Measurements from ENCODE around the gene PRKD1. TPM values are rescaled to one million over a fixed set of nuclear protein-coding genes. Genes with fewer than 3 reads are reported as not detected.

The PRKD1 gene
- total RNA-seq, 1 experiment from 2014 or later: 1.2 TPM

DNA sequence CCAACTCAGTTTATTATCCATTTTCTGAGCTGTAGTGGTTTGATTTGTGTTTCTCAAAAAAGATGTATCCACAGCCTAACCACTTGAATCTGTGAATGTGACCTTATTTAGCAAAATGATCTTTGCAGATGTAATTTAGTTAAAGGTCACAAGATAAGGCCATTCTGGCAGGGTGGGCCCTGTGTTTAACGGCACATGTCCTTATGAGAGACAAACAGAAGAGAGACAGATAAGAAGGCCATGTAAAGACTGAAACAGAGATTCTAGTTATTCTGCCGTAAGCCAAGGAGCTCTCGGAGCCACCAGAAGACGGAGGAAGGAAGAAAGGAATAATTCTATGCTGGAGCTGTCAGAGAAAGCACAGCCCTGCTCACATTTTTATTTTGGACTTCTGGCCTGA lies 374.2 kb downstream of the PRKD1 start:
- Histone ChIP-seq H2AFZ (ENCODE audit: low read length) (no peak overlapping the region), H3K27me3 (ENCODE audit: low read length) (peaks cover 12% of the 10 kb centered on the region; the same call in 1 of the 2 replicates), H3K9ac (ENCODE audit: low read length) (no peak overlapping the region), H3K9me3 (ENCODE audit: low read length) (no peaks in the 10 kb centered on the region), H3K79me2 (ENCODE audit: low read length) (no peaks in the 10 kb centered on the region), H3K27ac (ENCODE audit: low read length) (no peak overlapping the region), H3F3A (ENCODE audit: low read length, unreplicated experiment) (no peaks in the 10 kb centered on the region), H3K4me1 (ENCODE audit: insufficient read depth, low read length) (no peaks in the 10 kb centered on the region), H3K36me3 (ENCODE audit: low read depth, low read length) (no peaks in the 10 kb centered on the region), H3K9me2 (replicated peaks; ENCODE audit: low read length) (no peaks in the 10 kb centered on the region), H3K4me2 (ENCODE audit: low read length) (no peak overlapping the region), H4K20me1 (ENCODE audit: low read length) (no peaks in the 10 kb centered on the region), H3K4me3 (ENCODE audit: low read length) (no peak overlapping the region)
- intact Hi-C loops (cut with micrococcal nuclease): no loop called here
- no peak for TF ChIP-seq EZH2phosphoT487 (IDR thresholded peaks at IDR 0.05; ENCODE audit: borderline replicate concordance, low read length)
- no peak for TF ChIP-seq EZH2 (IDR thresholded peaks at IDR 0.05; ENCODE audit: low read length, unreplicated experiment)
- TF ChIP-seq, protein P1, sequence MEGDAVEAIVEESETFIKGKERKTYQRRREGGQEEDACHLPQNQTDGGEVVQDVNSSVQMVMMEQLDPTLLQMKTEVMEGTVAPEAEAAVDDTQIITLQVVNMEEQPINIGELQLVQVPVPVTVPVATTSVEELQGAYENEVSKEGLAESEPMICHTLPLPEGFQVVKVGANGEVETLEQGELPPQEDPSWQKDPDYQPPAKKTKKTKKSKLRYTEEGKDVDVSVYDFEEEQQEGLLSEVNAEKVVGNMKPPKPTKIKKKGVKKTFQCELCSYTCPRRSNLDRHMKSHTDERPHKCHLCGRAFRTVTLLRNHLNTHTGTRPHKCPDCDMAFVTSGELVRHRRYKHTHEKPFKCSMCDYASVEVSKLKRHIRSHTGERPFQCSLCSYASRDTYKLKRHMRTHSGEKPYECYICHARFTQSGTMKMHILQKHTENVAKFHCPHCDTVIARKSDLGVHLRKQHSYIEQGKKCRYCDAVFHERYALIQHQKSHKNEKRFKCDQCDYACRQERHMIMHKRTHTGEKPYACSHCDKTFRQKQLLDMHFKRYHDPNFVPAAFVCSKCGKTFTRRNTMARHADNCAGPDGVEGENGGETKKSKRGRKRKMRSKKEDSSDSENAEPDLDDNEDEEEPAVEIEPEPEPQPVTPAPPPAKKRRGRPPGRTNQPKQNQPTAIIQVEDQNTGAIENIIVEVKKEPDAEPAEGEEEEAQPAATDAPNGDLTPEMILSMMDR (conservative IDR thresholded peaks at IDR 0.05; ENCODE audit: low read depth, low read length): no peak
- DNase-seq (no peak), ATAC-seq (no peak)
- POLR2A ChIA-PET (ENCODE audit: unreplicated experiment): no interaction called here
- no TSS peak for BruUV-seq (replicated peaks)
- CTCF ChIA-PET: no interaction called here

GRCh38 chr14:29548948-29549370 lies 378.7 kb downstream of the PRKD1 start:
- H3K4me1 ChIP-seq (ENCODE audit: insufficient read depth, low read length): no peaks in the 10 kb centered on the region
- DNase-seq (peak; percentile 77), ATAC-seq (peak; percentile 89)
- no peak overlapping the region for H3K4me2 ChIP-seq (ENCODE audit: low read length)
- POLR2A ChIA-PET (ENCODE audit: unreplicated experiment): no interaction called here
- no peak overlapping the region for H2AFZ ChIP-seq (ENCODE audit: low read length)
- H4K20me1 ChIP-seq (ENCODE audit: low read length): no peaks in the 10 kb centered on the region
- BruUV-seq (replicated peaks): no TSS peak
- H3K27ac ChIP-seq (ENCODE audit: low read length): no peak overlapping the region
- H3K9me2 ChIP-seq (replicated peaks; ENCODE audit: low read length): no peaks in the 10 kb centered on the region
- intact Hi-C loops (cut with micrococcal nuclease): loop anchor here (1.0 to 5.0 kb wide), 5 partner anchors 456 to 1063 kb away; no protein-coding TSS in a partner anchor
- no peaks in the 10 kb centered on the region for H3K9me3 ChIP-seq (ENCODE audit: low read length)
- CTCF ChIA-PET: interaction anchor here (0.9 to 1.1 kb wide), 3 partner anchors 376 to 666 kb away, joined by 3 to 4 read pairs (median 3); no protein-coding TSS in a partner anchor
- H3F3A ChIP-seq (ENCODE audit: low read length, unreplicated experiment): no peaks in the 10 kb centered on the region
- no peaks in the 10 kb centered on the region for H3K79me2 ChIP-seq (ENCODE audit: low read length)
- no peak overlapping the region for H3K9ac ChIP-seq (ENCODE audit: low read length)
- no peaks in the 10 kb centered on the region for H3K36me3 ChIP-seq (ENCODE audit: low read depth, low read length)
- H3K27me3 ChIP-seq (ENCODE audit: low read length): peaks cover 7% of the 10 kb centered on the region; the same call in 1 of the 2 replicates
- TF ChIP-seq EZH2 (IDR thresholded peaks at IDR 0.05; ENCODE audit: low read length, unreplicated experiment) (no peak), EZH2phosphoT487 (IDR thresholded peaks at IDR 0.05; ENCODE audit: borderline replicate concordance, low read length) (no peak)
- TF ChIP-seq, protein P1 (conservative IDR thresholded peaks at IDR 0.05; ENCODE audit: low read depth, low read length): peak; percentile 71
- no peak overlapping the region for H3K4me3 ChIP-seq (ENCODE audit: low read length)

- DNase-seq (no peak), ATAC-seq (no peak)
- Histone ChIP-seq H3K27ac (ENCODE audit: low read length) (no peak overlapping the region), H3K9ac (ENCODE audit: low read length) (no peak overlapping the region), H3K36me3 (ENCODE audit: low read depth, low read length) (no peaks in the 10 kb centered on the region), H3K27me3 (ENCODE audit: low read length) (peaks cover 7% of the 10 kb centered on the region; the same call in 1 of the 2 replicates), H3K9me3 (ENCODE audit: low read length) (no peaks in the 10 kb centered on the region), H3K4me3 (ENCODE audit: low read length) (no peak overlapping the region), H3K9me2 (replicated peaks; ENCODE audit: low read length) (no peaks in the 10 kb centered on the region), H3K79me2 (ENCODE audit: low read length) (no peaks in the 10 kb centered on the region), H3F3A (ENCODE audit: low read length, unreplicated experiment) (no peaks in the 10 kb centered on the region), H4K20me1 (ENCODE audit: low read length) (no peaks in the 10 kb centered on the region), H3K4me2 (ENCODE audit: low read length) (no peak overlapping the region), H2AFZ (ENCODE audit: low read length) (no peak overlapping the region), H3K4me1 (ENCODE audit: insufficient read depth, low read length) (no peaks in the 10 kb centered on the region)
- ChIA-PET CTCF (no interaction called here), POLR2A (ENCODE audit: unreplicated experiment) (no interaction called here)
- TF ChIP-seq, protein P1 (conservative IDR thresholded peaks at IDR 0.05; ENCODE audit: low read depth, low read length): no peak
- no peak for TF ChIP-seq EZH2phosphoT487 (IDR thresholded peaks at IDR 0.05; ENCODE audit: borderline replicate concordance, low read length)
- intact Hi-C loops (cut with micrococcal nuclease): loop anchor here (5.0 kb wide), 2 partner anchors 727 to 1067 kb away; no protein-coding TSS in a partner anchor
- BruUV-seq (replicated peaks): no TSS peak
Observed at GRCh38 chr14:29545714-29546113, 381.9 kb downstream of the PRKD1 start.
